Activated CD4-positive, alpha-beta T cell treated with anti-CD3 and anti-CD28 coated beads, Interleukin-2, Interleukin-6, amounts not matched to agents 100 ng/mL and 50 ng/mL, durations not matched to agents 16 hours and 8 hours (primary cell): ENCODE measurements around the gene QPRT.
A peak's percentile ranks its signal among the peaks of the same experiment; 100 is the strongest.
"Not testable (repeated sequence)": the region's sequence is repeated elsewhere in the genome, so short reads cannot be mapped to it uniquely, and the experiment has no call there.

Experiments
- DNase-seq: peaks from one replicate; pipeline ENCODE4 v3.0.0-alpha.2; 2020

The QPRT gene

GRCh38 chr16:29694384-29695195 lies 15.6 kb downstream of the QPRT start:
- DNase-seq = no peak

DNA sequence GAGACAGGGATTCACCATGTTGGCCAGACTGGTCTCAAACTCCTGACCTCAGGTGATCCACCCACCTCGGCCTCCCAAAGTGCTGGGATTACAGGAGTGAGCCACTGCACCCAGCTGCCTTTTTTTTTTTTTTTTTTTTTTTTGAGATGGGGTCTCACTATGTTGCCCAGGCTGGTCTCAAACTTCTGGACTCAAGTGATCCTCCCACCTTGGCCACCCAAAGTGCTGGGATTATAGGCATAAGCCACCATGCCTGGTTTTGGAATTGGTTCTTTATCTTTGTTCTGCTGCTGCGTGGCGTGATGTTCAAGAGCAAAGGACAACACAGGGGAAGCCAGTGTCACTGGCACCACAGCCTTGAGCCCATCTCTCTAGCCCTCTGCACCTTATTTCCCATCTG lies 16.7 kb downstream of the QPRT start:
- not testable (repeated sequence) for DNase-seq

DNA sequence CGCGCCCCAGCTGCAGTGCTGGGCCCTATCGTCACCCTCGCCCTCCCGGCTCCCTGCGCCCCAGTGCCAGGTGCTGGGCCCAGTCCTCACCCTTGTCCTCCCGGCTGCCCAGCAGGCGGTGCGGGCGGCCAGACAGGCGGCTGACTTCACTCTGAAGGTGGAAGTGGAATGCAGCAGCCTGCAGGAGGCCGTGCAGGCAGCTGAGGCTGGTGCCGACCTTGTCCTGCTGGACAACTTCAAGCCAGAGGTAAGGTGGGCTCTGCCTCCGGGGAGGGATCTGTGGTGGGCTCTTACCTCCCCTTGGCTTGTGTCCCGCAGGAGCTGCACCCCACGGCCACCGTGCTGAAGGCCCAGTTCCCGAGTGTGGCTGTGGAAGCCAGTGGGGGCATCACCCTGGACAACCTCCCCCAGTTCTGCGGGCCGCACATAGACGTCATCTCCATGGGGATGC lies 17.9 kb downstream of the QPRT start:
- no peak for DNase-seq

DNA sequence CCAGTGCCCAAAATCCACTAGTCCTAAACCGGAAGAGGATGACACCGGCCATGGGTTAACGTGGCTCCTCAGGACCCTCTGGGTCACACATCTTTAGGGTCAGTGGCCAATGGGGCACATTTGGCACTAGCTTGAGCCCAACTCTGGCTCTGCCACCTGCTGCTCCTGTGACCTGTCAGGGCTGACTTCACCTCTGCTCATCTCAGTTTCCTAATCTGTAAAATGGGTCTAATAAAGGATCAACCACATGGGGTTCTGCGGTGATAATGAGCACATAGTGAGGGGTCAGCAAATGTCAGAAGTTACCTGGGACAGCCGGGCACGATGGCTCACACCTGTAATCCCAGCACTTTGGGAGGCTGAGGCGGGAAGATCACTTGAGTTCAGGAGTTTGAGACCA lies 18.4 kb downstream of the QPRT start:
- no peak for DNase-seq

DNA sequence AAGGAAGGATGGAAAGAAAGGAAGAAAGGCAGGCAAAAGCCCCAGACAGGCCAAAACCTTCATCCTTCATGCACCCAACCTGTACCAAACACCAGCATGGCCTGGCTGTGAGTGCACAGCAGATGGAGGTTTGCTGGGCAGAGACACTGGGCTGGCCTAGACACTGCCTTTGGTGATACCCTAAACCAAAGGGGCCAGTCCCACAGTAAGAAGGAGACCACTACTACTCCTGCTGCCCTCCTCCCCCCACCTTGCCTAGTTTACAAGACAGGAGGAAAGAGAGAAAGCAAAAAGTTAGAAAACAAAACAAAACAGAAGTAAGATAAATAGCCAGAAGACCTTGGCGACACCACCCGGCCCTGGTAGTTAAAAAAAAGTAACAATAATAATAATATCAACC lies 19.1 kb downstream of the QPRT start:
- no peak for DNase-seq

DNA sequence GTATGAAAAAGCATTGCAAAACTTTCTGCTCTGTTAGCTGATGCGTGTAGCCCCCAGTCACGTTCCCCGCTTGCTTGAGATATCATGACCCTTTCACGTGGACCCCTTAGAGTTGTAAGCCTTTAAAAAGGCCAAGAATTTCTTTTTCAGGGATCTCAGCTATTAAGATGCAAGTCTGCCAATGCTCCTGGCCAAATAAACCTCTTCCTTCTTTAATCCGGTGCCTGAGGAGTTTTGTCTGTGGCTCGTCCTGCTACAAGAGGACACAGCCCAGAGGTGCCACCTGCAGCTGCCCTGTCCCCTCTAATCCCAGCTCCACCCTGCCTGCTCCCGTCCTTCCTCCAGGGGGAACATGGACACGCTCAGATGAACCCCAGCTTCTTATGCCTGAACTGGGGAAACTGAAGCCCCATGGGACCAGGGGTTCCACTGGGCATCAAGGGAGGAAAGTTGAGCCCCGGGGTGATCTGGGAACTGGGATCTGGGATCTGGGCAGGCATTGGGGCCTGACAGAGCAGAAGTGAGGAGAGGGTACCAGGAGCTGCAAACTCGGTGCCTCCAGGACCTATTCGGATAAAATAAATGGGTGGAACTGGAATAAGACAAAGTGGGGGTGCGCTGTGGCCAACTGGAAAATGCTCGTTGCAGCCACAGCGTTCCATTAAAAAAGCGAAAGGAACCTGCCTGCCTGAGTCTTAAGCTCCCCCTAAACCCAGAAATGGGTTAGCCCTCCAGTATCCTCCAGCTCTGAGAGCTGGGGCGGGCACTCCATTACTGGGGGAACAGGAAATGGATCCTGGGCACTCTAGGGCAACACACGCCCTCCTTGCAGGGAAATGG lies 19.7 kb downstream of the QPRT start:
- DNase-seq = no peak

DNA sequence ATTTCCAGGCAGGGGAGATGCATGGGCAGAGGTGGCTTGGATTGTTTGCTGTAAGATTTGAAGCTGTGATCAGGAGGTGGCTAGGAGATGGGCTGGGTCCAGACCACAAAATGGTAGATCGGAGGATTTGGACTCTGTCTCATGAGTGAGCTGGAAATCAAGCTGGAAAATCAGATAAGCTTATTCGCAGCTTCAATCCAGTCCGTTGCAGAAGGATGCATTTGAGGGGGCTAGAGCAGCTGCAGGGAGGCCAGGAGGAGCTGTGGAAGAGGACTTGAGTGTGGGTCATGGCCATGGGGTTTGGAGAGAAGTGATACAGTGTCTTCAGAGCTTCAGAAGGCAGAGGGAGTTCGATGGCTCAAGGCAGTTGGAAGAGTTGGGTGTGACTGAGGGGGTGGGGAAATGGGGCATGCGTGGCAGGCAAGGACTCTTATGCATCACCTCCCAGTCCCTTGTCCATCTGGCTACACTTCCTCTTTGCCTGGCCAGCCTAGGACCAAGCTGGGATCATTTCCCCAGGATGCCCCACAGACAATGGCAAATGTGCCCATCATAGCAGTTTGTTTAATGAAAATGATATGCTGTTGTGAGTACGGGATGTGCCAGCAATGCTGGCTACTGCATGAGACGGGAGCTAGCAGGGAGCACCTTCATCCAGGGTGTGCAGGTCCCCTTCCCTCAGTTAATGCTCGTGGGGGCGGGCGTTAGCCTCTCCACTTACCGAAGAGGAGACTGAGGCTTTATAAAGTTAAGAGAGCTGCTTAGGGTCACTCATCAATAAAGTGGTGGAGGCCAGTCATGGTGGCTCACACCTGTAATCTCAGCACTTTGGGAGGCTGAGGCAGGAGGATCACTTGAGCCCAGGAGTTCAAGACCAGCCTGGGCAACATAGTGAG lies 20.6 kb downstream of the QPRT start:
- DNase-seq = no peak

DNA sequence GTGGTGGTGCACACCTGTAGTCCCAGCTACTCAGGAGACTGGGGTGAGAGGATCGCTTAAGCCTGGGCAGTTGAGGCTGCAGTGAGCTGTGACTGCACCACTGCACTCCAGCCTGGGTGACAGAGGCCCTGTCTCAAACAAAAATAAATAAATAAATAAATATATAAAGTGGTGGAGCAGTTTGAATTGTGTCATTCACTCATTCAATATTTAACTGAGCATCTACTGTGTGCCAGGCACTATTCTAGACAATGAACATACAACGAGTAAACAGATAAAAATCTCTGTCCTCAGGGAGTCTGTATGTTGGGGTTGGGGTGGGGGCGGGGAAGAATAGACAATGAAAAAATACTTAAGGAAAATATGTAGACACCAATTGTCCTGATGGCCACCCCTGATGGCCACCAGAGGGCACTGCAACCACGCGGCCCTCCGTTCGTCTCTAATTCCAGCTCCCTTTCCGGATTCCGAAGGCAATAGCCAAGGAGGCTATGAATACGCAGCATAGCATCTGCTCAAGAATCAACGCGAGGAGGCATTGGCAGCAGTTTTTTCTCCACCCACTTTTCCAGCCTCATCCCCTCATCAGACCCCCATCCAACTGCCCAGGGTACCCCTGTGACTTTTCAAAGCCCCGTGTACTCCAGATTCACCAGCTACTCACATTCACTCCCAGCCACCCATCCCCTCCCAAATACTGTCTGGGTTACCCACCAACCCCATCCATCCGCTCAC lies 21.4 kb downstream of the QPRT start:
- peak; percentile 81 for DNase-seq

GRCh38 chr16:29701214-29701555 lies 22.2 kb downstream of the QPRT start:
- no peak for DNase-seq

GRCh38 chr16:29702269-29702668 lies 23.3 kb downstream of the QPRT start:
- DNase-seq = peak; percentile 46

- no peak for DNase-seq
Observed at GRCh38 chr16:29705030-29705429, 26.1 kb downstream of the QPRT start.

DNA sequence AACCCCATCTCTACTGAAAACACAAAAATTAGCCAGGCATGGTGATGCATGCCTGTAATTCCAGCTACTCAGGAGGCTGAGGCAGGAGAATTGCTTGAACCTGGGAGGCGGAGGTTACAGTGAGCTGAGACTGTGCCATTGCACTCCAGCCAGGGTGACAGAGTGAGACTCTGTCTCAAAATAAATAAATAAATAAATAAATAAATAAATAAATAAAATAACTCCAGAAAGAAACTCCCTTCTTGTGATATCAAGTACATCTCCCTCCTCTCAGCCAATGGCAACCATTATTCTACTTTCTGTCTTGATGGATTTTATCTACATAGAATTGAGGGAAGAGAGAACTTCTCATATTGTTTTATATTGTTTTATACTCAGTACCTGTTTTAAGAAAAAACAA lies 28.2 kb downstream of the QPRT start:
- DNase-seq = not testable (repeated sequence)

- no peak for DNase-seq
Observed at GRCh38 chr16:29708917-29709600, 30.1 kb downstream of the QPRT start.

- DNase-seq = not testable (repeated sequence)
Observed at GRCh38 chr16:29709657-29710056, 30.7 kb downstream of the QPRT start.

DNA sequence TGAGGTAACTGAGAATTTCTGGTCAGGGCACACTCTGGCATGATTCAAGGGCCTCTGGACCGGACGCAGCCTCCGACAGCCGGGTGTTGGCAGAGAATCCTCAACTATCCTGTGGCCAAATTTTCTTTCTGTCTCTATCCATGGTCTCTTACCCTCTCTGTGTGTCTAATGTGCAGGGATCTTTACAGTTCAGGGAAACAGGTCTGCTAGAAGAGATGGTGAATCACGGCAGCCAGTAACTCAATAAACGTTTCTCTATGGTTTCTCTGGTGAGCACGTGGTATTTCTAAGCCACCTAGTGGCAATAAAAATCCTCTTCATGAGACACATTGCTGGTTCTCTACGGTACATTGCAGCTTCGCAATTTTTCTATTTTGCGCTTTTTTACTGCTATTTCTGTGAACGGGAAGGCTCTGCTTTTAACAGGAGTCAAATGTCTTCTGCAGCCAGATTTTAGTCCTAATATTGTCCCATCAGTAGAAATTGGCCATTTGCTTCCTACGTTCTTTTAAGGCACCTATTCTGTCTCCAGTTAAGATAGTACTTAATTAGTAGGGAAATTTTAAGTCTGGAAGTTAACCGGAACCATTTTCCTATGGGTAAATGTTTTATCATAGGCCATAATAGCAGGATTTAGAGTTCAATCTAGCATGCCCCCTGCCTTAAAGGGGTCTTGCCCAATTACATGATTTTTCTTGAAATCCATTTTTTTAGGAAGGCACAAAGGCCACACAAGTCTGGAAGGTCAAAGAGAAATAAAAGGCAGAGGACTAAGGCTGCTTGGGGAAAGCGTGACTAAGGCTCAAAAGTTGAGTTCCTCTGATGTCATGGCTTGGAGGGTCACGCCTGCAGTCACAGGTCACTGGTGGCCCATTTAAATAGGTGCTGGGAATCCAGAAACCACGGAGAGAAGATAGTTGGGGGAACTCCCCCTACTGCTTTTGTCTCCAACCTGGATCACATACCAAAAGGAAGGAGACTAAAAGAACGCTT lies 31.5 kb downstream of the QPRT start:
- peak; percentile 77 for DNase-seq

DNA sequence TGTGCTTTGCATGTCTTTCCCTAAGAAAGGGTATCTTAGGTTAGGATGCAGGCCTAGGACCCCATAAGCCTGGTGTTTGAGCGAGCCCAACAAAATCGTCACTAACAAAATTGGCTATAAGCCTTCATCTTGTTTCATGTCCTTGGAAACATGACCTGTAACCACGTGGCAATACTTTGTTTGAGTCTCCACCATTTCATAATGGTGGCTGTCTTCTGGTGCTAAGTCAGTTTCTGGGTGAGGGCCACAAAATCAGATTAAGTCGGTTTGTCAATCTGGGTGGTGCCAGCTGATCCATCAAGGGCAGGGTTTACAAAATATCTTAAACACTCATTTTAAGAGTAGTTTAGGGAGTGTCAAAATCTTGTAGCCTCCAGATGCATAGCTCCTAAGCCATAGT lies 33.8 kb downstream of the QPRT start:
- DNase-seq = no peak

GRCh38 chr16:29714396-29714795 lies 35.4 kb downstream of the QPRT start:
- no peak for DNase-seq

- DNase-seq = no peak
Observed at GRCh38 chr16:29714972-29715371, 36.0 kb downstream of the QPRT start.

GRCh38 chr16:29717113-29717512 lies 38.1 kb downstream of the QPRT start:
- no peak for DNase-seq

- DNase-seq = no peak
Observed at GRCh38 chr16:29719063-29719462, 40.1 kb downstream of the QPRT start.

DNA sequence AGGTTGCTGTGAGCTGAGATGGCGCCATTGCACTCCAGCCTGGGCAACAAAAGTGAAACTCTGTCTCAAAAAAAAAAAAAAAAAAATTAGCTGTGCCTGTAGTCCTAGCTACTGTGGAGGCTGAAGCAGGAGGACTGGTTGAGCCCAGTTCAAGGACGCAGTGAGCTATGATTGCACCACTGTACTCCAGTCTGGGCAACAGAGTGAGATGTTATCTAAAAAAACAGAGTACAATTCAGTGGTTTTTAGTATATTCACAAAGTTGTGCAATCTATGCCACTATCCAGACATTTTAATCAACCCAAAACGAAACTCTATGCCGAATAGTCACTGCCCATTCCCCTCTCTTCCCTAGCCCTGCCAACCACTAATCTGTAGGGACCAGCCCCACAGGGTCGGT lies 41.7 kb downstream of the QPRT start:
- no peak for DNase-seq
